B cell (primary cell): ENCODE measurements around the gene EFCAB8. TPM values are rescaled to one million over a fixed set of nuclear protein-coding genes. Genes with fewer than 3 reads are reported as not detected.
A peak's percentile ranks its signal among the peaks of the same experiment; 100 is the strongest.

Experiments
- ATAC-seq: fragments of 200-7000 bp; cut with Tn5 transposase; one replicate; pipeline ENCODE4 v1.10.0; 2021; ENCODE audit warnings: low read depth, mild to moderate bottlenecking, moderate number of reproducible peaks, moderate library complexity
- CTCF ChIA-PET: fragments of 350-600 bp; sonication (Branson Sonifier 250); formaldehyde crosslinking; loops from one replicate; lab custom pipeline; 2021; ENCODE audit warnings: antibody characterized with exemption, inconsistent platforms; lab: Charles Lee
- POLR2A ChIA-PET: fragments of 350-600 bp; sonication (Branson Sonifier 250); formaldehyde crosslinking; loops from one replicate; lab custom pipeline; 2021; ENCODE audit warnings: antibody characterized with exemption; lab: Charles Lee
- DNase-seq: peaks from one replicate; pipeline ENCODE4 v3.0.0; 2013
- H2AFZ ChIP-seq: 2 replicates; pipeline ENCODE4 v1.6.1; 2012; ENCODE audit warnings: mild to moderate bottlenecking, low read depth, low read length; ENCODE audit not compliant: insufficient read depth, poor library complexity, severe bottlenecking
- H3K27ac ChIP-seq, 2 donors: 1 replicate in 1 of 2; 2 replicates in 1 of 2; pipeline ENCODE4 v1.5.1; 2012 to 2013; ENCODE audit warnings: low read length in 2 of 2, mild to moderate bottlenecking in 2 of 2, moderate library complexity in 1 of 2
- H3K27me3 ChIP-seq, 4 experiments: fragments of 200-600 bp in 1 of 4; sonication (generic) in 1 of 4; replicated peaks in 1 of 4; 1 replicate in 2 of 4; 2 replicates in 2 of 4; pipeline versions ENCODE4 v1.6.1 to v1.7.0; 2013 to 2016; ENCODE audit warnings: low read length in 3 of 4, mild to moderate bottlenecking in 2 of 4, mixed read lengths in 1 of 4, moderate library complexity in 1 of 4; ENCODE audit not compliant: insufficient read depth in 4 of 4, control insufficient read depth in 3 of 4; ENCODE audit errors: control extremely low read depth in 1 of 4
- H3K36me3 ChIP-seq, 2 experiments: replicated peaks in 1 of 2; 1 replicate in 1 of 2; 2 replicates in 1 of 2; pipeline versions ENCODE4 v1.6.1 to v1.7.1; 2013; ENCODE audit warnings: low read length in 1 of 2; ENCODE audit not compliant: insufficient read depth in 2 of 2, control insufficient read depth in 1 of 2; ENCODE audit errors: control extremely low read depth in 1 of 2, extremely low read depth in 1 of 2
- H3K4me1 ChIP-seq, 2 donors: fragments of 200-600 bp in 1 of 2; sonication (generic) in 1 of 2; 1 replicate in 1 of 2; 2 replicates in 1 of 2; pipeline versions ENCODE4 v1.5.1 to v1.6.1; 2013 to 2017; ENCODE audit warnings: low read length in 2 of 2; ENCODE audit not compliant: control insufficient read depth in 2 of 2, insufficient read depth in 2 of 2
- H3K4me2 ChIP-seq: replicated peaks from 2 replicates; pipeline ENCODE3; 2012; ENCODE audit warnings: mild to moderate bottlenecking, low read depth, low read length; ENCODE audit not compliant: poor library complexity, severe bottlenecking
- H3K4me3 ChIP-seq, 5 experiments: fragments of 200-600 bp in 1 of 5; sonication (generic) in 1 of 5; 1 replicate in 3 of 5; 2 replicates in 2 of 5; pipeline versions ENCODE4 v1.5.1 to v1.7.0; 2011 to 2016; ENCODE audit warnings: low read length in 4 of 5, mild to moderate bottlenecking in 4 of 5, low read depth in 2 of 5, control low read depth in 1 of 5, moderate library complexity in 1 of 5; ENCODE audit not compliant: insufficient read depth in 1 of 5; ENCODE audit errors: control extremely low read depth in 1 of 5, extremely low read depth in 1 of 5
- H3K79me2 ChIP-seq: fragments of 200-600 bp; sonication (generic); one replicate; pipeline ENCODE4 v1.6.0; 2016; ENCODE audit warnings: low read length; ENCODE audit not compliant: control insufficient read depth, insufficient read depth
- H3K9ac ChIP-seq: fragments of 200-600 bp; sonication (generic); 2 replicates; pipeline ENCODE4 v1.6.1; 2017; ENCODE audit warnings: mild to moderate bottlenecking, low read length, moderate library complexity
- H3K9me3 ChIP-seq, 3 donors: one replicate each; pipeline versions ENCODE4 v1.6.1 to v1.7.1; 2013; ENCODE audit warnings: low read length in 2 of 3; ENCODE audit not compliant: control insufficient read depth in 2 of 3, insufficient read depth in 1 of 3; ENCODE audit errors: control extremely low read depth in 1 of 3
- H4K20me1 ChIP-seq: 2 replicates; pipeline ENCODE4 v1.6.0; 2012; ENCODE audit warnings: mild to moderate bottlenecking, low read length; ENCODE audit not compliant: insufficient read depth, control insufficient read depth, poor library complexity, severe bottlenecking
- H3K27ac Mint-ChIP-seq: one replicate; pipeline ENCODE4 v1.8.0; 2021; ENCODE audit warnings: mixed read lengths
- H3K27me3 Mint-ChIP-seq: one replicate; pipeline ENCODE4 v1.8.0; 2021; ENCODE audit warnings: mixed read lengths
- H3K4me1 Mint-ChIP-seq: one replicate; pipeline ENCODE4 v1.8.0; 2021; ENCODE audit warnings: mixed read lengths
- H3K4me3 Mint-ChIP-seq: one replicate; pipeline ENCODE4 v1.8.0; 2021; ENCODE audit warnings: mixed read lengths
- H3K9me3 Mint-ChIP-seq: one replicate; pipeline ENCODE4 v1.8.0; 2022; ENCODE audit warnings: mixed read lengths; ENCODE audit not compliant: insufficient read depth
- CTCF ChIP-seq: fragments of 200-600 bp; IDR thresholded peaks from one replicate; pipeline ENCODE4 v1.8.0; 2022; ENCODE audit warnings: antibody characterized with exemption, mild to moderate bottlenecking
- EZH2 ChIP-seq: IDR thresholded peaks from 2 replicates; pipeline ENCODE4 v1.6.1; 2012; ENCODE audit warnings: borderline replicate concordance, low read depth, mild to moderate bottlenecking, moderate library complexity, low read length; ENCODE audit not compliant: insufficient read depth, poor library complexity, severe bottlenecking
- WGBS: methylation state at CpG from one replicate; pipeline ENCODE4 v1.1.5; 2013; ENCODE audit warnings: missing lambda C conversion rate; ENCODE audit not compliant: insufficient coverage; 5-methylcytosine and 5-hydroxymethylcytosine counted together
- intact Hi-C: fragments of 100-400 bp; cut with micrococcal nuclease; formaldehyde crosslinking; loops from one replicate; pipeline ENCODE4 v1.10.0; 2022
- polyA plus RNA-seq: library from polyadenylated mRNA; depleted of rRNA; stranded (reverse); fragments of >200 nt; gene quantifications from 2 replicates; pipeline ENCODE4 v1.2.3, GENCODE V29; 2012
- total RNA-seq, 2 donors: library from RNA; stranded (reverse); fragments of 120-200 nt in 1 of 2; gene quantifications; 1 replicate in 1 of 2; 2 replicates in 1 of 2; pipeline versions ENCODE4 v1.2.3 to v1.2.4, GENCODE V29; 2013 to 2022

Gene EFCAB8
- total and polyA plus RNA-seq, 2 donors (not counting 1 experiment from before 2014, with no cell fraction given): 0.72 to 2.3 TPM

DNA sequence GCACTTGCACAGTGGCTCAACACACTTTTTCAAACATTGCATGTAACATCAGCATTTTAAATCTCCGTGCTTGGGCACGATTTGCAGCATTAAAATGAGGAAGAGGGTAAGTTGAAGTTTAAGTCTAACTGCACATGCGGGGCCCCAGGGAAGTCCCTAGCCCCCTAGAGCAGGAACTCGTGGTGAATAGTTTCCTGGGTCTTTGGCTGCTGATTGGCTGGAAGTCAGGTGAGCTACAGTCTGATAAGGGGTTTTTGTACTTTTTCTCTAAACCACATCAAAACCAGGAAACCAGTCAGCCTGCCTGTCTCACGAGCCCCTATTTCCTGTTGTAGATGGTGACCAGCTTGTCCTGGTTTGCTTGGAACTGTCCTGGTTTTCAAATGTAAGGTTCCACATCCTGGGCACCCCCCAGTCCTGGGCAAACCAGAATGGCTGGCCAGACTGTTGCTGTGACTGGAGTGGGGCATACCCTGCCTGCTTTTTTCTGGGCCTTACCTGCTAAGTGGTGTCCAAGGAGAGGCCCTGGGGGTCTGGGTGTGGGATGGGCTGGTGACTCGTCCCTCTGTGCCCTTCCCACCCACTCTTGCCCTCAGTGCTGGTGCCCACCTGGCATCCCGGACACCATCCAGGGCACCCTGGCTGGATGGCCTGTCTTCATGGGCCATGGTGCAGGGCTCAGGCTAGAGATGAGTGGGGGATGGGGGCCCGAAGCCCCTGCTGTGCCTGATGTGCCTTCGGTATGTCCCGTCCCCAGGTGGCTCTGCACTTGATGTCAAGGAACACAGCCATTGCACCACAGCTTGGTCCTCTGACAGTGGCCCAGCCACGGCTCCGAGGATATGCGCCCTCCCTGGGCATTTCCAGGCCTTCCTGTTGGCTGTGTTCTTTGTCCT lies 113.7 kb downstream of the EFCAB8 start:
- CTCF ChIA-PET: interaction anchor here (1.1 to 2.4 kb wide), 3 partner anchors 70 to 101 kb away, joined by 3 to 11 read pairs (median 3); no protein-coding TSS in a partner anchor
- Histone ChIP-seq H2AFZ (peak overlapping the region; percentile 91), H3K4me2 (peak overlapping the region; percentile 75), H3K27ac (peak overlapping the region; percentile 99), H3K36me3 (no peaks in the 10 kb centered on the region), H3K4me1 (peaks cover 44 to 61% of the 10 kb centered on the region in 2 donors), H3K9ac (peak overlapping the region; percentile 61), H3K4me3 (peak overlapping the region in 4 of 5 experiments; percentile 9 to 47 (median 20)), H3K79me2 (no peaks in the 10 kb centered on the region), H3K27me3 (no peaks in the 10 kb centered on the region), H4K20me1 (no peaks in the 10 kb centered on the region), H3K9me3 (peaks cover 0 to 35% (median 0%) of the 10 kb centered on the region in 3 donors)
- TF ChIP-seq CTCF: no peak
- no peak for TF ChIP-seq EZH2
- intact Hi-C loops: no loop called here
- H3K9me3 Mint-ChIP-seq: no peaks in the 10 kb centered on the region
- H3K27me3 Mint-ChIP-seq: no peaks in the 10 kb centered on the region
- POLR2A ChIA-PET: interaction anchor here (0.8 kb wide), 1 partner anchor 1140 kb away, joined by 3 read pairs; no protein-coding TSS in a partner anchor
- peak; percentile 94 for DNase-seq
- 65% methylated on average over 6 of the region's 13 CpGs for WGBS
- peak; percentile 92 for ATAC-seq
- H3K27ac Mint-ChIP-seq: no peak overlapping the region
- peaks cover 19% of the 10 kb centered on the region for H3K4me1 Mint-ChIP-seq
- H3K4me3 Mint-ChIP-seq: no peak overlapping the region
